ENCODE data around the gene EIF3I.

Gene EIF3I

DNA sequence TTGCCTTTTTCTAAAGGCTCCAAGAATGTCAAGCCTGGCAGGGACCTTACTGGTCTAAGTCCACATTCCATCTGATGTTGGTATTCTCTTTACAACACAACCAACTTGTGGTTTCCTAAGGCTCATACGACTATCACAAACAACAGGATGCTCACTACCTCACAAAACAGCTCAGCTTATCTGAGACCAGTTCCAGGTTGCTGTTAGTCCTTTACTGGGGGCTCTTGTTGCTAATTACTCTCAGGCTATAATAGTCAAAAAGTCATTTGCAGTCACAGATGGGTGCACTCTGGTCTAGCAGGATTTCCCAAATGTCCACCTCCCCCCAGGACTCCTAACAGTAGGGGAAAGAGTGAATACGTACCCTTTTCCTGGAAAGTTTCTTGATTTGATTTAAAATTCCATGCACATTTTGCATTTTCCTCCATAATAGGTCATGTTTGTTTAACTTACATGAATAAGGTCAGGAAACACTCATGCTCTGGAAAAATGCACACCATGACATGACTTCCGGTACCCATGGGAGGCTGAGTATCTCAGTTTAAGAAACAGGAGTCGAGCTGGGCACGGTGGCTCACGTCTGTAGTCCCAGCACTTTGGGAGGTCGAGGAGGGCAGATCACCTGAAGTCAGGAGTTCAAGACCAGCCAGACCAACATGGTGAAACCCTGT lies 44.8 kb downstream of the EIF3I start:
- peak; percentile 60 for DNase-seq (ENCODE audit: low read depth)

DNA sequence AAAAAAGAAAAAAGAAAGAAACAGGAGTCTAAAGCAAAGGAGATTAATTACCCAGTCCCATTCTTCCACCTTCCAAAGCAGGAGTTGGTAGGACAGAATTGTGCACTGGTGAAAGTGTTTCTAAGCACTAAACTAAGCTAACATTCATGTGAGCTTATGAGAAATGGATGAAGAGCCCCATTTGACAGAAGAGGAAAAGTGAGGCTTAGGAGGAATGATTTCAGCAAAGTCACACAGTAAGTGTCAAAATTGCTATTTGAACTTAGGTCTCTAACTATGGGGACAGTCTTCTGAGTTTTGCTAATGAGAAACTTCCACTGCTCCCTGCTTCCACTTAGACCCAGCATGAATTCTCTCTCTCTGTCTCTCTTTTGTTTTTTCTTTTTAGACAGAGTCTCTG lies 47.5 kb downstream of the EIF3I start:
- no peak overlapping the region for H3K4me3 ChIP-seq (replicated peaks; ENCODE audit: low read depth, low read length)
- TF ChIP-seq, protein P1, sequence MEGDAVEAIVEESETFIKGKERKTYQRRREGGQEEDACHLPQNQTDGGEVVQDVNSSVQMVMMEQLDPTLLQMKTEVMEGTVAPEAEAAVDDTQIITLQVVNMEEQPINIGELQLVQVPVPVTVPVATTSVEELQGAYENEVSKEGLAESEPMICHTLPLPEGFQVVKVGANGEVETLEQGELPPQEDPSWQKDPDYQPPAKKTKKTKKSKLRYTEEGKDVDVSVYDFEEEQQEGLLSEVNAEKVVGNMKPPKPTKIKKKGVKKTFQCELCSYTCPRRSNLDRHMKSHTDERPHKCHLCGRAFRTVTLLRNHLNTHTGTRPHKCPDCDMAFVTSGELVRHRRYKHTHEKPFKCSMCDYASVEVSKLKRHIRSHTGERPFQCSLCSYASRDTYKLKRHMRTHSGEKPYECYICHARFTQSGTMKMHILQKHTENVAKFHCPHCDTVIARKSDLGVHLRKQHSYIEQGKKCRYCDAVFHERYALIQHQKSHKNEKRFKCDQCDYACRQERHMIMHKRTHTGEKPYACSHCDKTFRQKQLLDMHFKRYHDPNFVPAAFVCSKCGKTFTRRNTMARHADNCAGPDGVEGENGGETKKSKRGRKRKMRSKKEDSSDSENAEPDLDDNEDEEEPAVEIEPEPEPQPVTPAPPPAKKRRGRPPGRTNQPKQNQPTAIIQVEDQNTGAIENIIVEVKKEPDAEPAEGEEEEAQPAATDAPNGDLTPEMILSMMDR (IDR thresholded peaks at IDR 0.05; ENCODE audit: low read length, missing control alignments), result no peak
- DNase-seq (ENCODE audit: low read depth), result no peak

More for the DNA sequence above, 44.8 kb downstream of the EIF3I start:
- TF ChIP-seq, protein P1 (IDR thresholded peaks at IDR 0.05; ENCODE audit: low read length, missing control alignments), result no peak
- H3K4me3 ChIP-seq (replicated peaks; ENCODE audit: low read depth, low read length), result no peak overlapping the region

DNA sequence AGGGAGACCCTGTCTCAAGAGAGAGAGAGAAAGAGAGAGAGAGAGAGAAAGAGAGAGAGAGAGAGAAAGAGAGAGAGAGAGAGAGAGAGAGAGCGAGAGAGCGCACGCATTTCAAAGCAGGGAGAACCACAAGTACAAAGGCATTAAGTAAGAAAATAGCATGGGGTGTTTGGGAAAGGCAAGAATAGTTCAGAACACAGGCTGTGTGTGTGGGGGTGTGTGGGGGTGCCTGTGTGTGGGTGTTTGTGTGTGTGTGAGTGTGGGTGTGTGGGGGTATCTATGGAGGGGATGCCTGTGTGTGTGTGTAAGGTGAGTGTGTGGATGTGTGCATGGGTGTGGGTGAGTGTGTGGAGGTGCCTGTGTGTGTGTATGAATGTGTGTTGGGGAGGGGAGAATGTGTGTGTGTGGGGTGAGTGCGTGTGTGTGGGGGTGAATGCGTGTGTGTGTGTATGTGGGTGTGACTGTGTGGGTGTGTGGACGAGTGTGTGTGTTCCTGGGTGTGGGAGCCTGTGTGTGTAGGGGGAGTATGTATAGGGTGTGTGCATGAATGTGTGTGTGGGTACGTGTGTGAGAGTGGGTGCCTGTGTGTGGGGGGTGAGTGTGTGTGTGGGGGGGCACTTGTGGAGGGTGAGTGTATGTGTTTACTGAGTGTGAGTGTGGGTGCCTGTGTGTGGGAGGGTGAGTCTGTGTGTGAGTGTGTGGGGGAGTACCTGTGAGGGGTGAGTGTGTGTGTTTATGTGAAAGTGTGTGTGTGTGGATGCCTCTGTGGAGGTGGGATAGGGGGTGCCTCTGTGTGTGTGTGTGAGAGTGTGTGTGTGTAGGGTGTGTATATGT lies 50.6 kb downstream of the EIF3I start:
- TF ChIP-seq, protein P1 (IDR thresholded peaks at IDR 0.05; ENCODE audit: low read length, missing control alignments), result no peak
- H3K4me3 ChIP-seq (replicated peaks; ENCODE audit: low read depth, low read length), result no peak overlapping the region
- DNase-seq (ENCODE audit: low read depth), result no peak

DNA sequence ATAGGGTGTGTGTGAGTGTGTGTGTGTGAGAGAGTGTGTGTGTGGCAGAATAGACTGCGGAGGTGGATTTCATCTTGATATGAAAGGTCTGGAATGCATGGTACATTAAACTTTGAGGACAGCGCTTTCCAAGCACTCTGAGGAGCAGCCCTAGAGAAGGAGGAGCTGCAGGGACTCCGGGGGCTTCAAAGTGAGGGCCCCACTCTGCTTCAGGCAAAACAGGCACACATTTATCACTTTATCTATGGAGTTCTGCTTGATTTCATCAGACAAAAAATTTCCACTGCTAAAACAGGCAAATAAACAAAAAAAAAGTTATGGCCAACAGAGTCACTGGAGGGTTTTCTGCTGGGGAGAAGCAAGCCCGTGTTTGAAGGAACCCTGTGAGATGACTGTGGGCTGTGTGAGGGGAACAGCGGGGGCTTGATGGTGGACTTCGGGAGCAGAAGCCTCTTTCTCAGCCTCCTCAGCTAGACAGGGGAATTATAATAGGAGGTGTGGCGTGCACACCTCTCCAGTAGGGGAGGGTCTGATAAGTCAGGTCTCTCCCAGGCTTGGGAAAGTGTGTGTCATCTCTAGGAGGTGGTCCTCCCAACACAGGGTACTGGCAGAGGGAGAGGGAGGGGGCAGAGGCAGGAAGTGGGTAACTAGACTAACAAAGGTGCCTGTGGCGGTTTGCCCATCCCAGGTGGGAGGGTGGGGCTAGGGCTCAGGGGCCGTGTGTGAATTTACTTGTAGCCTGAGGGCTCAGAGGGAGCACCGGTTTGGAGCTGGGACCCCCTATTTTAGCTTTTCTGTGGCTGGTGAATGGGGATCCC lies 51.4 kb downstream of the EIF3I start:
- TF ChIP-seq, protein P1 (IDR thresholded peaks at IDR 0.05; ENCODE audit: low read length, missing control alignments), result no peak
- DNase-seq (ENCODE audit: low read depth), result no peak
- H3K4me3 ChIP-seq (replicated peaks; ENCODE audit: low read depth, low read length), result no peak overlapping the region

DNA sequence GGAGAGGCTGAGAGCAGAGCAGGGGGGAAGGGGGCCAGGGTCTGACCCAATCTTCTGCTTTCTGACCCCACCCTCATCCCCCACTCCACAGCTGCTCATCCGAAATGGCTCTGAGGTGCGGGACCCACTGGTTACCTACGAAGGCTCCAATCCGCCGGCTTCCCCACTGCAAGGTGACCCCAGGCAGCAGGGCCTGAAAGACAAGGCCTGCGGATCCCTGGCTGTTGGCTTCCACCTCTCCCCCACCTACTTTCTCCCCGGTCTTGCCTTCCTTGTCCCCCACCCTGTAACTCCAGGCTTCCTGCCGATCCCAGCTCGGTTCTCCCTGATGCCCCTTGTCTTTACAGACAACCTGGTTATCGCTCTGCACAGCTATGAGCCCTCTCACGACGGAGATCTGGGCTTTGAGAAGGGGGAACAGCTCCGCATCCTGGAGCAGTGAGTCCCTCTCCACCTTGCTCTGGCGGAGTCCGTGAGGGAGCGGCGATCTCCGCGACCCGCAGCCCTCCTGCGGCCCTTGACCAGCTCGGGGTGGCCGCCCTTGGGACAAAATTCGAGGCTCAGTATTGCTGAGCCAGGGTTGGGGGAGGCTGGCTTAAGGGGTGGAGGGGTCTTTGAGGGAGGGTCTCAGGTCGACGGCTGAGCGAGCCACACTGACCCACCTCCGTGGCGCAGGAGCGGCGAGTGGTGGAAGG lies 52.6 kb downstream of the EIF3I start:
- DNase-seq (ENCODE audit: low read depth), result no peak
- no peak overlapping the region for H3K4me3 ChIP-seq (replicated peaks; ENCODE audit: low read depth, low read length)
- TF ChIP-seq, protein P1 (IDR thresholded peaks at IDR 0.05; ENCODE audit: low read length, missing control alignments), result no peak

DNA sequence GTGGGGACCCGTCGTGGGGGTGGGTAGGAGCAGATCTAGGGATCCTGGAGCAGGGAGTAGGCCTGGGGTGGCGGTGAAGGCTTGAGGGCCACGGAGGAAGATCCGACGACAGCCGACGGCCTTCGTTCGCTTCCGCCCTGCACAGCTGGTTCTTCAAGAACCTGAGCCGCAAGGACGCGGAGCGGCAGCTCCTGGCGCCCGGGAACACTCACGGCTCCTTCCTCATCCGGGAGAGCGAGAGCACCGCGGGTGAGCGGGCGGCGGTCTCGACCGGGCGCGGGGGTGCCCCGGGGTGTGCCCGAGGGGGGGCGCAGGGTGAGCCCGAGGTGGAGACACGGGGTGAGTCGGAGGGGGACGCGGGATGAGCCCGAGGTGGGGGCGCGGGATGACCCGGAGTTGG lies 53.2 kb downstream of the EIF3I start:
- peak; percentile 14 for DNase-seq (ENCODE audit: low read depth)
- no peak overlapping the region for H3K4me3 ChIP-seq (replicated peaks; ENCODE audit: low read depth, low read length)

More for the DNA sequence above, 53.2 kb downstream of the EIF3I start:
- TF ChIP-seq, protein P1 (IDR thresholded peaks at IDR 0.05; ENCODE audit: low read length, missing control alignments), result no peak
